MM.1S (cell line): ENCODE measurements around the gene KRTAP10-4.

Experiments
- CTCF ChIP-seq: fragments of 300-600 bp; sonication (generic); IDR thresholded peaks from 2 replicates; pipeline ENCODE4 v1.5.1; 2016; ENCODE audit warnings: antibody characterized with exemption, low read length, mixed read lengths
- EZH2 ChIP-seq: fragments of 300-600 bp; sonication (generic); optimal IDR thresholded peaks from 2 replicates; pipeline ENCODE3; 2017; ENCODE audit warnings: low read depth, mild to moderate bottlenecking, antibody characterized with exemption, low read length, mixed read lengths
- EZH2phosphoT487 ChIP-seq: fragments of 300-600 bp; sonication (generic); IDR thresholded peaks from 2 replicates; pipeline ENCODE4 v1.6.1; 2018; ENCODE audit warnings: antibody characterized with exemption, low read length

GRCh38 chr21:44566403-44566802, 7.1 kb upstream of the KRTAP10-4 start:
- TF ChIP-seq CTCF = no peak
- no peak for TF ChIP-seq EZH2
- TF ChIP-seq EZH2phosphoT487 = no peak
